GM23338 (cell line): ENCODE data around the gene PHYHD1. TPM values are rescaled to one million over a fixed set of nuclear protein-coding genes. Genes with fewer than 3 reads are reported as not detected.

ENCODE experiments used
- ATAC-seq: fragments of 200-7000 bp; cut with Tn5 transposase; 3 replicates; pipeline ENCODE4 v1.9.1; 2020
- DNase-seq: peaks from one replicate; pipeline ENCODE4 v3.0.0-alpha.2; 2015; ENCODE audit warnings: low spot score
- H2AFZ ChIP-seq: fragments of 200-600 bp; sonication (generic); 2 replicates; pipeline ENCODE4 v1.8.0; 2016; ENCODE audit warnings: antibody characterized with exemption, mild to moderate bottlenecking, moderate library complexity
- H3F3A ChIP-seq: fragments of 200-600 bp; sonication (generic); replicated peaks from 2 replicates; pipeline ENCODE4 v1.8.0; 2017; ENCODE audit warnings: antibody characterized with exemption, mixed run types, low read depth
- H3K27ac ChIP-seq: fragments of 200-600 bp; sonication (generic); 2 replicates; pipeline ENCODE4 v1.6.1; 2016; ENCODE audit warnings: low read depth
- H3K27me3 ChIP-seq: fragments of 200-600 bp; sonication (generic); 2 replicates; pipeline ENCODE4 v1.8.0; 2016; ENCODE audit warnings: mild to moderate bottlenecking, mixed run types, moderate library complexity; ENCODE audit not compliant: insufficient read depth
- H3K36me3 ChIP-seq: fragments of 200-600 bp; sonication (generic); 2 replicates; pipeline ENCODE4 v1.8.0; 2016; ENCODE audit warnings: mild to moderate bottlenecking; ENCODE audit not compliant: insufficient read depth
- H3K4me1 ChIP-seq: fragments of 200-600 bp; sonication (generic); 2 replicates; pipeline ENCODE4 v1.8.0; 2016; ENCODE audit warnings: mild to moderate bottlenecking, moderate library complexity; ENCODE audit not compliant: insufficient read depth
- H3K4me2 ChIP-seq: fragments of 200-600 bp; sonication (generic); 2 replicates; pipeline ENCODE4 v1.7.1; 2017; ENCODE audit warnings: mixed run types
- H3K4me3 ChIP-seq: fragments of 200-600 bp; sonication (generic); 2 replicates; pipeline ENCODE4 v1.6.1; 2016; ENCODE audit warnings: mixed run types
- H3K79me2 ChIP-seq: fragments of 200-600 bp; sonication (generic); replicated peaks from 2 replicates; pipeline ENCODE4 v1.8.0; 2017; ENCODE audit warnings: mild to moderate bottlenecking; ENCODE audit not compliant: insufficient read depth
- H3K9me2 ChIP-seq: fragments of 200-600 bp; sonication (generic); 2 replicates; pipeline ENCODE4 v1.8.0; 2017; ENCODE audit not compliant: insufficient read depth
- H4K20me1 ChIP-seq: fragments of 200-600 bp; sonication (generic); replicated peaks from 2 replicates; pipeline ENCODE4 v1.8.0; 2017; ENCODE audit warnings: mild to moderate bottlenecking; ENCODE audit not compliant: insufficient read depth
- H3K27ac Mint-ChIP-seq: 2 replicates; pipeline ENCODE4 v1.8.0; 2020; ENCODE audit warnings: inconsistent platforms, mild to moderate bottlenecking, moderate library complexity, mixed read lengths
- H3K27me3 Mint-ChIP-seq: 3 replicates; pipeline ENCODE4 v1.8.0; 2022; ENCODE audit warnings: low read depth, mild to moderate bottlenecking, moderate library complexity, mixed read lengths, inconsistent platforms; ENCODE audit not compliant: insufficient read depth, poor library complexity
- H3K36me3 Mint-ChIP-seq: 3 replicates; pipeline ENCODE4 v1.8.0; 2021; ENCODE audit warnings: low read depth, mild to moderate bottlenecking, inconsistent platforms, moderate library complexity, mixed read lengths
- H3K4me1 Mint-ChIP-seq: 3 replicates; pipeline ENCODE4 v1.8.0; 2020; ENCODE audit warnings: mild to moderate bottlenecking, inconsistent platforms, mixed read lengths
- H3K4me3 Mint-ChIP-seq: 3 replicates; pipeline ENCODE4 v1.8.0; 2021; ENCODE audit warnings: moderate library complexity, mild to moderate bottlenecking, inconsistent platforms, mixed read lengths
- H3K9me3 Mint-ChIP-seq: 3 replicates; pipeline ENCODE4 v1.8.0; 2020; ENCODE audit warnings: moderate library complexity, mild to moderate bottlenecking, inconsistent platforms, mixed read lengths
- EZH2 ChIP-seq: fragments of 200-600 bp; sonication (generic); IDR thresholded peaks from one replicate; pipeline ENCODE4 v1.8.0; 2017; ENCODE audit warnings: antibody characterized with exemption, mild to moderate bottlenecking, low read depth; ENCODE audit not compliant: unreplicated experiment
- POLR2AphosphoS5 ChIP-seq: IDR thresholded peaks from 2 replicates; pipeline ENCODE4 v1.6.1; 2016; ENCODE audit warnings: antibody characterized with exemption, low read depth
- polyA plus RNA-seq: library from polyadenylated mRNA; unstranded; fragments of >200 nt; fragmentation: Nextera tagmentation; extraction: Ambion mirVana; gene quantifications from 2 replicates; pipeline ENCODE4 v1.2.1, GENCODE V29; 2016
- total RNA-seq: library from RNA; depleted of rRNA; stranded (reverse); fragments of >200 nt; shearing (Covaris generic); gene quantifications from 2 replicates; pipeline ENCODE4 v1.2.3, GENCODE V29; 2014
- TF ChIP-seq, protein P1 (sequence below): IDR thresholded peaks from one replicate; pipeline ENCODE4 v1.6.1; 2018; ENCODE audit warnings: antibody characterized with exemption; ENCODE audit not compliant: unreplicated experiment
- TF ChIP-seq, protein P2 (sequence below), 2 experiments: fragments of 200-600 bp in 1 of 2; sonication (generic) in 1 of 2; conservative IDR thresholded peaks; 2 replicates each; pipeline versions ENCODE4 v1.5.1 to v1.6.1; 2016 to 2017; ENCODE audit warnings: antibody characterized with exemption in 2 of 2, low read depth in 2 of 2, mild to moderate bottlenecking in 2 of 2, moderate library complexity in 1 of 2

Gene PHYHD1
- total and polyA plus RNA-seq, 2 experiments from 2014 or later: 10.4 to 16.8 TPM

- Mint-ChIP-seq H3K9me3 (no peaks in the 10 kb centered on the region), H3K27ac (no peak overlapping the region), H3K4me3 (0 out of 3 replicates have a peak overlapping the region, but pooled peaks have one; percentile 29), H3K36me3 (no peaks in the 10 kb centered on the region), H3K27me3 (peaks cover 18% of the 10 kb centered on the region), H3K4me1 (peaks cover 21% of the 10 kb centered on the region; the same call in 2 of the 3 replicates)
- DNase-seq (no peak), ATAC-seq (no peak)
- Histone ChIP-seq H3F3A (peaks cover 19% of the 10 kb centered on the region; the same call in 1 of the 2 replicates), H4K20me1 (no peaks in the 10 kb centered on the region), H3K36me3 (no peaks in the 10 kb centered on the region), H3K79me2 (no peaks in the 10 kb centered on the region), H3K4me3 (no peak overlapping the region), H3K4me1 (peaks cover 12% of the 10 kb centered on the region), H3K9me2 (no peaks in the 10 kb centered on the region), H3K4me2 (no peak overlapping the region), H2AFZ (no peak overlapping the region), H3K27ac (no peak overlapping the region), H3K27me3 (no peaks in the 10 kb centered on the region)
- TF ChIP-seq, protein P1, sequence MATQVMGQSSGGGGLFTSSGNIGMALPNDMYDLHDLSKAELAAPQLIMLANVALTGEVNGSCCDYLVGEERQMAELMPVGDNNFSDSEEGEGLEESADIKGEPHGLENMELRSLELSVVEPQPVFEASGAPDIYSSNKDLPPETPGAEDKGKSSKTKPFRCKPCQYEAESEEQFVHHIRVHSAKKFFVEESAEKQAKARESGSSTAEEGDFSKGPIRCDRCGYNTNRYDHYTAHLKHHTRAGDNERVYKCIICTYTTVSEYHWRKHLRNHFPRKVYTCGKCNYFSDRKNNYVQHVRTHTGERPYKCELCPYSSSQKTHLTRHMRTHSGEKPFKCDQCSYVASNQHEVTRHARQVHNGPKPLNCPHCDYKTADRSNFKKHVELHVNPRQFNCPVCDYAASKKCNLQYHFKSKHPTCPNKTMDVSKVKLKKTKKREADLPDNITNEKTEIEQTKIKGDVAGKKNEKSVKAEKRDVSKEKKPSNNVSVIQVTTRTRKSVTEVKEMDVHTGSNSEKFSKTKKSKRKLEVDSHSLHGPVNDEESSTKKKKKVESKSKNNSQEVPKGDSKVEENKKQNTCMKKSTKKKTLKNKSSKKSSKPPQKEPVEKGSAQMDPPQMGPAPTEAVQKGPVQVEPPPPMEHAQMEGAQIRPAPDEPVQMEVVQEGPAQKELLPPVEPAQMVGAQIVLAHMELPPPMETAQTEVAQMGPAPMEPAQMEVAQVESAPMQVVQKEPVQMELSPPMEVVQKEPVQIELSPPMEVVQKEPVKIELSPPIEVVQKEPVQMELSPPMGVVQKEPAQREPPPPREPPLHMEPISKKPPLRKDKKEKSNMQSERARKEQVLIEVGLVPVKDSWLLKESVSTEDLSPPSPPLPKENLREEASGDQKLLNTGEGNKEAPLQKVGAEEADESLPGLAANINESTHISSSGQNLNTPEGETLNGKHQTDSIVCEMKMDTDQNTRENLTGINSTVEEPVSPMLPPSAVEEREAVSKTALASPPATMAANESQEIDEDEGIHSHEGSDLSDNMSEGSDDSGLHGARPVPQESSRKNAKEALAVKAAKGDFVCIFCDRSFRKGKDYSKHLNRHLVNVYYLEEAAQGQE: no peak
- TF ChIP-seq EZH2: no peak
Observed at GRCh38 chr9:128923493-128923883, 2.7 kb downstream of the PHYHD1 start.

DNA sequence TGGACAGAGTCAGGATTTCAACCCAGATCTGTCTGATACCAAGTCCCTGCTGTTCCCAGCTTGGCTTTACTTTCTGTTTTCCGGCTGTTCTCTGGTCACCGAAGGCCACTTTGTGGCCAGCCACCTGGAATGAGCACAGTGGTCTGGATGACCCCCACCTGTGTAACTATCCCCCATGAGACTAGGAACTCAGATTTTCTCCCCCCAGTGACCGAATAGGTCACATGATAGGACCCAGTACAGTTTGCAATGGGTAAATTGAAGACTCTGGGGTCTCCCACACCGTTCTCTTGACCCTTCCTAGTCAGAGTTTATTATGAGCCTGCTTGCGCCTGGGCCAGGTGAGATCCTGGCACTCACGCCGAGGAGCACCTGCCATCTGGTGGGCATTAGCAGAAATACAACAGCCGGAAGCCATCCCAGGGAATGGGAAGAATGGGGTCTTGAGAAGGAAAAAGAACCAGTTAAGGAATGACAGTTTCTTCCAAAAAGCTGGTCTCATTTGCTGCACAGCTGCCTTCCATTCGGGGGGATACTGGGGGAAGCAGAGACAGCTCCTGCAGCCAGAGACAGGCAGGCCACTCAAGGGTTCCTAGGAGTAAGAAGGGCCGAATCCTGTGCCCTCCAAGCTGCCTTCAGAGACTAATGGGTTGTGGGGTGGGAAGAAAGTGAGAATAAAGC lies 7.1 kb downstream of the PHYHD1 start:
- no peak overlapping the region for H3K4me3 ChIP-seq
- no peaks in the 10 kb centered on the region for H3K36me3 ChIP-seq
- TF ChIP-seq, protein P2, sequence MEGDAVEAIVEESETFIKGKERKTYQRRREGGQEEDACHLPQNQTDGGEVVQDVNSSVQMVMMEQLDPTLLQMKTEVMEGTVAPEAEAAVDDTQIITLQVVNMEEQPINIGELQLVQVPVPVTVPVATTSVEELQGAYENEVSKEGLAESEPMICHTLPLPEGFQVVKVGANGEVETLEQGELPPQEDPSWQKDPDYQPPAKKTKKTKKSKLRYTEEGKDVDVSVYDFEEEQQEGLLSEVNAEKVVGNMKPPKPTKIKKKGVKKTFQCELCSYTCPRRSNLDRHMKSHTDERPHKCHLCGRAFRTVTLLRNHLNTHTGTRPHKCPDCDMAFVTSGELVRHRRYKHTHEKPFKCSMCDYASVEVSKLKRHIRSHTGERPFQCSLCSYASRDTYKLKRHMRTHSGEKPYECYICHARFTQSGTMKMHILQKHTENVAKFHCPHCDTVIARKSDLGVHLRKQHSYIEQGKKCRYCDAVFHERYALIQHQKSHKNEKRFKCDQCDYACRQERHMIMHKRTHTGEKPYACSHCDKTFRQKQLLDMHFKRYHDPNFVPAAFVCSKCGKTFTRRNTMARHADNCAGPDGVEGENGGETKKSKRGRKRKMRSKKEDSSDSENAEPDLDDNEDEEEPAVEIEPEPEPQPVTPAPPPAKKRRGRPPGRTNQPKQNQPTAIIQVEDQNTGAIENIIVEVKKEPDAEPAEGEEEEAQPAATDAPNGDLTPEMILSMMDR (conservative IDR thresholded peaks at IDR 0.05; ENCODE audit: low read depth in 2 of 2): peak; percentile 98
- no peak for TF ChIP-seq POLR2AphosphoS5
- Mint-ChIP-seq H3K4me1 (peaks cover 5% of the 10 kb centered on the region; the same call in 2 of the 3 replicates), H3K27ac (peak overlapping the region; percentile 58), H3K9me3 (no peaks in the 10 kb centered on the region), H3K27me3 (peaks cover 10% of the 10 kb centered on the region), H3K4me3 (no peak overlapping the region; the same call in 2 of the 3 replicates), H3K36me3 (no peaks in the 10 kb centered on the region)
- no peaks in the 10 kb centered on the region for H4K20me1 ChIP-seq
- peak overlapping the region; percentile 48; the same call in 1 of the 2 replicates for H3K27ac ChIP-seq
- 0 out of 2 replicates have a peak overlapping the region, but pooled peaks have one; percentile 15 for H3K4me2 ChIP-seq
- no peaks in the 10 kb centered on the region for H3K27me3 ChIP-seq
- peak; percentile 88 for DNase-seq
- H2AFZ ChIP-seq: peak overlapping the region; percentile 97
- no peaks in the 10 kb centered on the region for H3K9me2 ChIP-seq
- peaks cover 14% of the 10 kb centered on the region; the same call in 1 of the 2 replicates for H3F3A ChIP-seq
- peaks cover 4% of the 10 kb centered on the region; the same call in 1 of the 2 replicates for H3K4me1 ChIP-seq
- ATAC-seq: peak; percentile 94
- no peaks in the 10 kb centered on the region for H3K79me2 ChIP-seq
